Activated T-cell treated with anti-CD3 and anti-CD28 coated beads, Interleukin-2, amount 50 U/mL, for 24 hours (primary cell): ENCODE measurements around the gene CATSPERE.

Experiments
- DNase-seq: peaks from one replicate; pipeline ENCODE4 v3.0.0-alpha.2; 2020
- H3K27ac Mint-ChIP-seq: 2 replicates; pipeline ENCODE4 v1.8.0; 2020; ENCODE audit warnings: mild to moderate bottlenecking, mixed read lengths
- H3K27me3 Mint-ChIP-seq: 2 replicates; pipeline ENCODE4 v1.8.0; 2020; ENCODE audit warnings: mixed read lengths
- H3K36me3 Mint-ChIP-seq: 2 replicates; pipeline ENCODE4 v1.8.0; 2020; ENCODE audit warnings: low read depth, mixed read lengths
- H3K4me1 Mint-ChIP-seq: 2 replicates; pipeline ENCODE4 v1.8.0; 2020; ENCODE audit warnings: low read depth, mixed read lengths
- H3K4me3 Mint-ChIP-seq: 2 replicates; pipeline ENCODE4 v1.8.0; 2020; ENCODE audit warnings: mild to moderate bottlenecking, moderate library complexity, mixed read lengths
- H3K9me3 Mint-ChIP-seq: 2 replicates; pipeline ENCODE4 v1.8.0; 2020; ENCODE audit warnings: mixed read lengths

CATSPERE gene

DNA sequence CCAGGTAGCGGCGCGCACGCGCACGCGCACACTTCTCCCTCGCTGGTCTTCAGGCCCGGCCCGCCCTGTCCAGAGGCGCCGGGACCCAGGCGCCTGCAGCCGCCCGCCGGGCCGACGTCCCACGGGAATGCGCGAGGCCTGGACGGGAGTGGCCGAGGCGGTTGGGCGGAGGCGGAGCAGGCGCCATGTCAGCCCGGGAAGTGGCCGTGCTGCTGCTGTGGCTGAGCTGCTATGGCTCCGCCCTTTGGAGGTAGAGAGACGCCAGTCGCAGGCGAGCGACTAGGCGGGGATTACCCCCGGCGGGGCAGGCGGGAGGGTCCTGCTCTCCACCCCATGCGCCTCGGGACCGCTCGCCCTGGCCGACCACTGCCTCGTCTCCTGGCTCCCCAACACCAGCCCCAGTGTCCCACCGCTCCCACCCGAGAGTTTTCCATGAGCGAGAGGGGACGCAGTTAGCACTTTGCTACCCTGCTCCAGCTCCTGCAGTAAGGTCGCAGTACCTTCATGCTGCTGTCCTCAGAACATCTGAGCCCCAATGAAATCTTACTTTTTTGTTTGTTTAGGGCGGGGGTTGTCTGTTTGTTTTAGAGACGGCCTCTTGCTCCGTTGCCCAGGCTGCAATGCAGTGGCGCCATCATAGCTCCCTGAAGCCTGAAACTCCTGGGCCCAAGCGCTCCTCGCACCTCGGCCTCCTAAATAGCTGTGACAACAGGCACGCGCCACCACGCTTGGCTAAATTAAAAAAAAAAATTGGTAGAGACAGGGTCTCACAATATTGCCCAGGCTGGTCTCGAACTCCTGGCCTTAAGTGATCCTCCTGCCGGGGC is at the start of gene CATSPERE:
TSS of gene CATSPERE (plus strand) at position 29 of the 827 bp plus-strand sequence. CDS start at position 186, 157 bp downstream.
- Mint-ChIP-seq H3K27ac (peak within 1 kb of the TSS; percentile 96), H3K4me3 (peak within 1 kb of the TSS; percentile 81), H3K4me1 (peaks cover 19% of the 10 kb centered on the region), H3K36me3 (peaks cover 19% of the 10 kb centered on the region), H3K27me3 (no peaks in the 10 kb centered on the region), H3K9me3 (peaks cover 11% of the 10 kb centered on the region)
- DNase-seq, result peak; percentile 88

- DNase-seq, result no peak
- Mint-ChIP-seq H3K27me3 (no peaks in the 10 kb centered on the region), H3K36me3 (peaks cover 99% of the 10 kb centered on the region), H3K27ac (peak overlapping the region; percentile 59), H3K9me3 (peaks cover 5% of the 10 kb centered on the region), H3K4me1 (peaks cover 17% of the 10 kb centered on the region), H3K4me3 (no peak overlapping the region)
Observed at GRCh38 chr1:244412176-244412575, 48.9 kb upstream of the CATSPERE start.

DNA sequence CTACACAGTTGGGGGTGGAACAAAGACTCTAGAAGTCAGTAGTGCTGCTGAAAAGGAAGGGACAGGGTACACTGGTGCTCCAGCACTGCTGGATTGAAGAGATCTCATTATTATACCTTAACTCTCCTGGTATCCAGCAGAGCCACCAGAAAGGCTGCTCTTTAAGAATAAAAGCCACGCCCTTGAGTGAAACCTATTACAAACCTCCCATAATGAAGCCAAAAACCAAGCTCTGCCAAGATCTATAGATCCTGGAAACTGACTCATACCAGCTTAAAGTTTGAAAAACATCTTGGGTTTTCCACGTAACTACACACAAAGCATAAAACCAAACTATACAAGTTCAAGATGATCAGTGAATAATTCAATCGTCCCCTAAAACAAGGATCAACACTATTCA is 47.3 kb upstream of the CATSPERE start:
- no peak overlapping the region for H3K4me3 Mint-ChIP-seq
- no peaks in the 10 kb centered on the region for H3K27me3 Mint-ChIP-seq
- H3K4me1 Mint-ChIP-seq, result peaks cover 17% of the 10 kb centered on the region

DNA sequence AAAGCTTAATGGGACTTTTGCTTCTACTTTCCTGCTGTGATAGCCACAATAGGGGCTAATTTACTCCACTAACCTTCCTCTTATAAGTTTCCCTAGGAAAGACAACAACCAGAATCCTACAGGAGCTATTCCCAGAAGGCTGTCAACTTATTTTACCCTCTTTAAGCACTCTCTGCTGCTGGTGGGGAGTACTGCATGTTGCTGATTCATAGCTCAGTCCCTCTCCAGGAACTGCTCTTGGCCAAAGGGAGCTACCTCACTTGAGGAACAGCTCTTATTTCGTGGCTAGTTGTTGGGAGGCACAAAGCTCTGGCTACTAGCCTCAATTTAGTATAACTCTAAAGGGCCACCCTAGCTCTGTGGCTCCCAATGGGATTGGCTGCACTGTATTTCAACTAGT is 46.5 kb upstream of the CATSPERE start:
- Mint-ChIP-seq H3K4me1 (peaks cover 17% of the 10 kb centered on the region), H3K9me3 (no peaks in the 10 kb centered on the region), H3K36me3 (peaks cover 98% of the 10 kb centered on the region), H3K27me3 (no peaks in the 10 kb centered on the region), H3K27ac (peak overlapping the region; percentile 8), H3K4me3 (no peak overlapping the region)
- DNase-seq, result no peak

More for the DNA sequence above, 47.3 kb upstream of the CATSPERE start:
- DNase-seq, result no peak
- peak overlapping the region; percentile 16 for H3K27ac Mint-ChIP-seq
- H3K36me3 Mint-ChIP-seq, result peaks cover 98% of the 10 kb centered on the region
- H3K9me3 Mint-ChIP-seq, result no peaks in the 10 kb centered on the region

DNA sequence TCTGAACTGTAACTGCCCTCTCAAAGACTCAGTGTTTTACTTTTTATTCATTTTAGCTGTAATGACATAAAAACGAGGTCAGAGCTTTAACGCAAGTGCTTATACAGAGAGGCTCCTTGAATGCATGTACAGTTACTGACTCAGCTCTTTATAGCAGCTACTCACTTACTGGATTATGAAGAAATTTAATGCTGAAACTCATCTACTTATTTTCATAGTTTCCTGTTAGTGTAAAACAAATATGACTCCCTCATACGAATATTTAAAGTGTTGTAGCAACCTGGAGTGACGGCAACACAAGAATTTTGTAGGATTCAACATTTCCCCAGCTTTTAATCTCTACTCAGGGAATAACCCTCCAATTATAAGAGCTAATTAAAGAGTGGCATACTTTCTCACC is 42.0 kb upstream of the CATSPERE start:
- Mint-ChIP-seq H3K36me3 (peaks cover 96% of the 10 kb centered on the region), H3K4me1 (peaks cover 6% of the 10 kb centered on the region), H3K27ac (no peak overlapping the region), H3K9me3 (no peaks in the 10 kb centered on the region), H3K27me3 (no peaks in the 10 kb centered on the region), H3K4me3 (no peak overlapping the region)
- DNase-seq, result no peak

GRCh38 chr1:244422174-244422573 is 38.9 kb upstream of the CATSPERE start:
- H3K4me1 Mint-ChIP-seq, result peaks cover 8% of the 10 kb centered on the region
- peaks cover 92% of the 10 kb centered on the region for H3K36me3 Mint-ChIP-seq
- H3K27me3 Mint-ChIP-seq, result no peaks in the 10 kb centered on the region
- H3K27ac Mint-ChIP-seq, result no peak overlapping the region
- no peaks in the 10 kb centered on the region for H3K9me3 Mint-ChIP-seq
- no peak overlapping the region for H3K4me3 Mint-ChIP-seq
- no peak for DNase-seq

- no peaks in the 10 kb centered on the region for H3K9me3 Mint-ChIP-seq
- H3K27ac Mint-ChIP-seq, result peak overlapping the region; percentile 40
- H3K4me1 Mint-ChIP-seq, result peaks cover 9% of the 10 kb centered on the region
- peaks cover 86% of the 10 kb centered on the region for H3K36me3 Mint-ChIP-seq
- no peak overlapping the region for H3K4me3 Mint-ChIP-seq
- H3K27me3 Mint-ChIP-seq, result no peaks in the 10 kb centered on the region
- no peak for DNase-seq
Observed at GRCh38 chr1:244424649-244425334, 36.3 kb upstream of the CATSPERE start.

DNA sequence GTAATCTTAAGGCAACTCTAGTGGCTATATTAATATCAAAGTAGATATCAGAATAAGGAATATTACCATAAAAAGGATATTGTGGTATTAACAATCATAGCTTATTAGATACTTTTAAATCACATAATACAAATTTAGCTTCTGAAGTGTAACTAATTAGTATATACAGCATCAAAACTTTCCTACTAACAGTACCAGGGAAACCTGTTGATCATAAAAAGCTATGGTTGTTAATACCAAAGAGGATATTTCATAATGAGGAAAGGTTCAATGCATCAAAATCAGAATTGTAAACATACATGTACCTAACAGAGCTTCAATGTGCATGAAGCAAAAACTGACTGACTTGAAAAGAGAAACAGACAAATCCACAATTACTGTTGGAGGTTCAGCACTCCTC is 33.4 kb upstream of the CATSPERE start:
- Mint-ChIP-seq H3K4me1 (peaks cover 12% of the 10 kb centered on the region), H3K36me3 (peaks cover 80% of the 10 kb centered on the region), H3K9me3 (no peaks in the 10 kb centered on the region), H3K4me3 (no peak overlapping the region), H3K27me3 (no peaks in the 10 kb centered on the region), H3K27ac (no peak overlapping the region)
- no peak for DNase-seq

DNA sequence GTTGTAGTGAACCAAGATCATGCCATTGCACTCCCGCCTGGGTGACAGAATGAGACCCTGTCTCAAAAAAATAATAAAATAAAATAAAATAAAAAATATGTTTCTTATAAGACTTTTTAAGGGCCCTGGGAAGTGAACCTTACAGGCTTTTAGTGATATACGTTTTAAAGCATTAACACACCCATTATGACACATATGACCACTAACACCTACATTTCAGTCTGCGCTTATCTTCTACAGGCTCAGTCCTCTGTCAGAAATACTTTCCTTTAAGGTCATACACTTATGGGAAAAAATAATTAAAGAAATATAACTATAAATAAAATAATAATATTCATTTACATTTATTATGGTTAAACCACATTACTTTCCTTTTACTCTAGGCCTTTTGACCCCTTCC is 31.3 kb upstream of the CATSPERE start:
- H3K4me1 Mint-ChIP-seq, result peaks cover 15% of the 10 kb centered on the region
- no peak for DNase-seq
- H3K9me3 Mint-ChIP-seq, result no peaks in the 10 kb centered on the region
- no peaks in the 10 kb centered on the region for H3K27me3 Mint-ChIP-seq
- no peak overlapping the region for H3K27ac Mint-ChIP-seq
- H3K4me3 Mint-ChIP-seq, result no peak overlapping the region
- H3K36me3 Mint-ChIP-seq, result peaks cover 77% of the 10 kb centered on the region

DNA sequence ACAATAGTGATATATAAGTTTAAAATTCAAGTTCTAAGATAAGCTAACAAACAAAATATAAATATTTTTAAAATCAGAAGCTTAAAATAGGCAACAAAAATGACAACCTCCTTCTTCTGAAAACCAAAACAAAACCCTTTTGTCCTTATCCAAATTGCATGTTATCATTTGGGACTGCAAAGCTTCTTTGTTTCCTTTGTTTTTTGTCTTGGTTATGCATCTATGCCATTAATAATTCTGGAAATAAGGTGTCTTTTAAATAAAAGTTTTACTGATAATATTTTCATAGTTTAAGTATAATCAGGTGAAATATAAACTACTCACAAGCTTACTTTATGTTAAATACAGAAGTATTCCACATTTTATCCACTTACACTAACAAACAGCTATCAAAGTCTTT is 29.9 kb upstream of the CATSPERE start:
- H3K4me1 Mint-ChIP-seq, result peaks cover 23% of the 10 kb centered on the region
- no peaks in the 10 kb centered on the region for H3K9me3 Mint-ChIP-seq
- H3K27me3 Mint-ChIP-seq, result no peaks in the 10 kb centered on the region
- no peak overlapping the region for H3K27ac Mint-ChIP-seq
- no peak for DNase-seq
- peaks cover 74% of the 10 kb centered on the region for H3K36me3 Mint-ChIP-seq
- H3K4me3 Mint-ChIP-seq, result no peak overlapping the region

DNA sequence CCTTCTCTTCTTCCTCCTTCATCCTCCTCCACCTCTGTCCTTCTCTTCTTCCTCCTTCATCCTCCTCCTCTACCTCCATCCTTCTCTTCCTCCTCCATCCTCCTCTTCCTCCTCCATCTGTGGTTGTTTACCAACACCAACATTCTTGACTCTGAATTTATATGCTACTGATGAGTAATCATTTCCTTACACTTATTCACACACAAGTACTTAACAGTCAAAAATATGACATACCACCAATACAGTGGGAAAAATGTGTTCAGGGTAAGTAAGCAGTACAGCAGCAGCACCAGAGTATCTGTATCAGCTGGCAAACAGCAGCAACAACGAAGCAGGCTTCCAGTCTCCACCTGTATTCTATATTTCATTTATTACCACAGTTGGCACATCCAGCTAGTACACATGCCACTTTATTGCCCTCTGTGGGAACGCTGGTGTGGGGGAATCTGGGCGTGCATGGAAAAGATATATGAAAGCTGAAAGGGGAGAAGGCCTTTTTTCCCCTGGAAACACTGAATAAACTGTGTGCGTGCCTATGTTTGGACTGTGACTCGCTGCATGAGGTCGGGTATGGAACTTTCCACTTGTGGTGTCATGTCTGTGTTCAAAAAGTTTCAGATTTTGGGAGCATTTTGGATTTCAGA is 25.4 kb upstream of the CATSPERE start:
- no peaks in the 10 kb centered on the region for H3K27me3 Mint-ChIP-seq
- peaks cover 71% of the 10 kb centered on the region for H3K36me3 Mint-ChIP-seq
- H3K4me3 Mint-ChIP-seq, result peak overlapping the region; percentile 47
- DNase-seq, result peak; percentile 52
- no peaks in the 10 kb centered on the region for H3K9me3 Mint-ChIP-seq
- peaks cover 53% of the 10 kb centered on the region for H3K4me1 Mint-ChIP-seq
- peak overlapping the region; percentile 96 for H3K27ac Mint-ChIP-seq

DNA sequence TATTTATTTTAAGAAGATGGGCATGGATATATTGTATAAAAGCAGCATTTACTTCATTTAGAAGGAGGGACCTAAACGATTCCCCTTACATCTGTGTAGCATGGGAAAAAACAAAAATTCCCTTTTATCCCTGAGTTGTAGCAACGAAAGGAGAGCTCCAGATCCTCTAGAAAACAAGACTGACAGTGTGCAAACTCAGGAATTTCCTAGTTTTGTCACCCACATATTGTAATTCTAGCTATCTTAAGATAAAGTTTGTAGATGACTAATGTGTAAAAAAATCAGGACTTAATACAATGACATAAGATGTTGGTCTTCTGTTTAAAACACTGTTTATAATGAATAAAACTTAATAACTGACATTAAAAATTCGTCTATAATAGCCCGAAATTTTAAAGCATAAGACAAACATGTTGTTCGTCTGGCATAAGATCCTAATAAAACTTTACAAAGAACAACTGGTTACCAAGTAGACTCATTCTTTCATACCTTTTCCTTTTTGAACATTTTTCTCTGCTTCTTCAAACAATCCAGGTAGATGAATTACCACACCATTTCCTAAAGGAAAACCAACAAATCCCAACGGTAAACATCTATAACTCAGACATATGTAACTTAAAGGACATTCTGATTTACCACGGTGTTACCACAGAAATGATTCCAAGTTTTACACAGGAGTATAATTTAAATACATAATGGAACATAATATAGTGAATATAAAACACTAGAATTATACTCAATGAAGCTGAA is 24.6 kb upstream of the CATSPERE start:
- Mint-ChIP-seq H3K4me3 (peak overlapping the region; percentile 47), H3K27me3 (no peaks in the 10 kb centered on the region), H3K4me1 (peaks cover 53% of the 10 kb centered on the region), H3K27ac (peak overlapping the region; percentile 96), H3K9me3 (no peaks in the 10 kb centered on the region), H3K36me3 (peaks cover 65% of the 10 kb centered on the region)
- no peak for DNase-seq

DNA sequence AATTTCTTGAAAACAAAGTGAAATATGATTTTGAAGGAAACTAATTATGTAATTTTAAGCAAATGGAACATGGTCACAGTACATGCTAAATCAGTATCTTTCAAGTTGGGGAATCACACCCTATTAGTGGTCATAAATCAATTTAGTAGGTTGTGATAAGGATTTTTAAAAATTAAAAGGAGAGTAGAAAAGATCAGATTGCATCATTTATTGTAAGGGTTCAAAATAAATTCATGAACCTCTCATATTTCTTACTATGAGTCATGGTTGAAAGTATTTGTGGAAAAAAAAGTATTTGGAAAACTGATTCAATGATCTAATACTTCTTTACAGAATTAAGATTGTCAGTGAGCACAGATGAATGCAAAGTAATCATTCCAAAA is 24.0 kb upstream of the CATSPERE start:
- H3K36me3 Mint-ChIP-seq, result peaks cover 61% of the 10 kb centered on the region
- H3K9me3 Mint-ChIP-seq, result no peaks in the 10 kb centered on the region

GRCh38 chr1:244439391-244440032 is 21.6 kb upstream of the CATSPERE start:
- Mint-ChIP-seq H3K27me3 (no peaks in the 10 kb centered on the region), H3K36me3 (peaks cover 60% of the 10 kb centered on the region), H3K4me1 (peaks cover 67% of the 10 kb centered on the region), H3K9me3 (no peaks in the 10 kb centered on the region), H3K27ac (peak overlapping the region; percentile 55), H3K4me3 (no peak overlapping the region)
- no peak for DNase-seq

More for the DNA sequence above, 24.0 kb upstream of the CATSPERE start:
- H3K4me1 Mint-ChIP-seq, result peaks cover 54% of the 10 kb centered on the region
- no peak overlapping the region for H3K4me3 Mint-ChIP-seq
- peak overlapping the region; percentile 79 for H3K27ac Mint-ChIP-seq
- no peaks in the 10 kb centered on the region for H3K27me3 Mint-ChIP-seq
- no peak for DNase-seq
